HepG2 (cell line): ENCODE measurements around the gene SLC7A6OS. TPM values are rescaled to one million over a fixed set of nuclear protein-coding genes. Genes with fewer than 3 reads are reported as not detected.

Source experiments
- CBX2 ChIP-seq, 2 experiments: fragments of 200-600 bp in 1 of 2; sonication (generic); formaldehyde crosslinking in 1 of 2; IDR thresholded peaks; 2 replicates each; pipeline versions ENCODE4 v1.7.0 to v1.8.1; 2018 to 2022; ENCODE audit warnings: low read depth in 2 of 2, low read length in 1 of 2, mild to moderate bottlenecking in 1 of 2, missing genetic modification reagents in 1 of 2
- HIVEP1 ChIP-seq: sonication (generic); formaldehyde crosslinking; IDR thresholded peaks from 2 replicates; pipeline ENCODE4 v1.4.0; 2020; ENCODE audit warnings: mild to moderate bottlenecking, missing genetic modification reagents
- IRF2 ChIP-seq: IDR thresholded peaks from 2 replicates; pipeline ENCODE4 v1.6.1; 2018; ENCODE audit warnings: missing genetic modification reagents, missing compliant biosample characterization
- ISL2 ChIP-seq: sonication (generic); formaldehyde crosslinking; IDR thresholded peaks from 2 replicates; pipeline ENCODE4 v1.5.0; 2020; ENCODE audit warnings: missing genetic modification reagents
- KDM4B ChIP-seq: sonication (generic); formaldehyde crosslinking; IDR thresholded peaks from 2 replicates; pipeline ENCODE4 v1.4.0; 2020; ENCODE audit warnings: missing genetic modification reagents
- KLF9 ChIP-seq: IDR thresholded peaks from 2 replicates; pipeline ENCODE4 v1.6.1; 2016; ENCODE audit warnings: low read depth
- MED1 ChIP-seq: sonication (generic); formaldehyde crosslinking; IDR thresholded peaks from 2 replicates; pipeline ENCODE4 v1.4.0; 2020; ENCODE audit warnings: missing genetic modification reagents
- NRL ChIP-seq: sonication (generic); formaldehyde crosslinking; IDR thresholded peaks from 2 replicates; pipeline ENCODE4 v1.5.0; 2020; ENCODE audit warnings: missing genetic modification reagents, mild to moderate bottlenecking, moderate library complexity, borderline replicate concordance
- PCBP1 ChIP-seq: fragments of 200-400 bp; formaldehyde crosslinking; IDR thresholded peaks from 2 replicates; pipeline ENCODE4 v1.6.1; 2017; ENCODE audit warnings: mild to moderate bottlenecking, low read depth, low read length, borderline replicate concordance
- SIN3B ChIP-seq: fragments of 150-350 bp; IDR thresholded peaks from 2 replicates; pipeline ENCODE4 v1.6.1; 2014; ENCODE audit warnings: low read length
- TEAD3 ChIP-seq: optimal IDR thresholded peaks from 2 replicates; pipeline ENCODE3; 2016; ENCODE audit warnings: borderline replicate concordance
- ZFY ChIP-seq: sonication (generic); formaldehyde crosslinking; IDR thresholded peaks from 2 replicates; pipeline ENCODE4 v1.4.0; 2020; ENCODE audit warnings: missing genetic modification reagents
- ZNF33A ChIP-seq: sonication (generic); formaldehyde crosslinking; IDR thresholded peaks from 2 replicates; pipeline ENCODE4 v1.5.1; 2020; ENCODE audit warnings: missing genetic modification reagents, mild to moderate bottlenecking, moderate library complexity, borderline replicate concordance
- ZNF543 ChIP-seq: sonication (generic); formaldehyde crosslinking; IDR thresholded peaks from 2 replicates; pipeline ENCODE4 v1.4.0; 2020; ENCODE audit warnings: mild to moderate bottlenecking, missing genetic modification reagents
- ZNF605 ChIP-seq: sonication (generic); formaldehyde crosslinking; IDR thresholded peaks from 2 replicates; pipeline ENCODE4 v1.8.0; 2022; ENCODE audit warnings: mild to moderate bottlenecking, missing genetic modification reagents
- ZNF615 ChIP-seq: sonication (generic); formaldehyde crosslinking; IDR thresholded peaks from 2 replicates; pipeline ENCODE4 v1.5.0; 2020; ENCODE audit warnings: mild to moderate bottlenecking, missing genetic modification reagents, borderline replicate concordance
- ZNF841 ChIP-seq: sonication (generic); formaldehyde crosslinking; IDR thresholded peaks from 2 replicates; pipeline ENCODE4 v1.8.1; 2023; ENCODE audit warnings: missing genetic modification reagents, borderline replicate concordance
- ZSCAN9 ChIP-seq: IDR thresholded peaks from 2 replicates; pipeline ENCODE4 v1.6.1; 2016; ENCODE audit warnings: borderline replicate concordance
- polyA plus RNA-seq, 8 experiments: library from polyadenylated mRNA; depleted of rRNA in 3 of 8; stranded (reverse) in 7 of 8; unstranded in 1 of 8; fragments of >200 nt; fragmentation: Illumina TruSeq in 4 of 8; extraction: Trizol in 4 of 8; gene quantifications; 2 replicates each; pipeline versions ENCODE4 v1.2.1 to v1.2.3, GENCODE V29; 2011 to 2016; ENCODE audit warnings: low read depth in 4 of 8, missing spikeins in 1 of 8, mixed read lengths in 1 of 8; ENCODE audit not compliant: insufficient read depth in 1 of 8
- total RNA-seq, 5 experiments: library from RNA; depleted of rRNA; stranded (reverse); fragments of >200 nt; fragmentation: Illumina TruSeq; extraction: Trizol; gene quantifications; 2 replicates each; pipeline ENCODE4 v1.2.3, GENCODE V29; 2016; ENCODE audit warnings: low read depth in 1 of 5
- TF ChIP-seq, protein P1 (sequence below): sonication (generic); formaldehyde crosslinking; IDR thresholded peaks from 2 replicates; pipeline ENCODE4 v1.4.0; 2020; ENCODE audit warnings: missing genetic modification reagents
- TF ChIP-seq, protein P2 (sequence below): sonication (generic); formaldehyde crosslinking; IDR thresholded peaks from 2 replicates; pipeline ENCODE4 v1.5.1; 2020; ENCODE audit warnings: missing genetic modification reagents, mild to moderate bottlenecking, borderline replicate concordance
- TF ChIP-seq, protein P3 (sequence below): sonication (generic); formaldehyde crosslinking; IDR thresholded peaks from 2 replicates; pipeline ENCODE4 v1.5.0; 2020; ENCODE audit warnings: mild to moderate bottlenecking, low read depth, missing genetic modification reagents, borderline replicate concordance

The SLC7A6OS gene
- total and polyA plus RNA-seq, 2 of the 13 experiments (the other 11 are each of a cell fraction or from before 2014, with no cell fraction given): 11.2 to 21.5 TPM

DNA sequence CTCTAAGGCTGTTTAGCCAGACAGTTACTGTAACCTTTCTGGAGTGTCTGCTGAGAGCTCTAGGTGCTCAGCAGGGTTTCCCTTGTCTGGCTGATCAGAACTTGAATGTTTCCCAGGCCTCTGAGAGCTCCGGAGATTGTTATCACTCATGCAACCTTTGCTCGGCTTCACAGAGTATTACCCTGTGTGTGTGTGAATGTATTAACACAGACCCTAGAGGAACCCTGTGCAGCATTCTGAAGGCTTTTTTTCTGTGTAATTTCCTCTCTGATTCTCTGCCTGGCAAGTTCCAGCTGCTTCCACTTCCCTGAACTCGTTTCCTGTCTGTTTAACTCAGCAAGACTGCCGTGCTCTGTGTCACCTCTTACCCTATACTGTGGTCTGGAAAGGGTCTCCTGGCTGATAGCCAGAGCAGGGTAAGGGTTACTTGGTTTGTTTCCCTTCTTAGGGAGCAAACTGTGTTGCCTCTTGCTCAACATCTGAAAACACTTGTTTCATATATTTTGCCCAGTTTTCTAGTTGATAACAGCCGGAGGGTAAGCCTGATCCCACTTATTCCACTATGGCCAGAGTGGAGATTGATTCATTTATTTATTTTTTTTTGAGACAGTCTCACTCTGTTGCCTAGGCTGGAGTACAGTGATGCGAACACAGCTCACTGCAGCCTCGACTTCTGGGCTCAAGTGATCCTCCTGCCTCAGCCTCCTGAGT is 21.8 kb upstream of the SLC7A6OS start (continued):
- TF ChIP-seq PCBP1 (no peak), NRL (CRISPR knock-in tag) (no peak), MED1 (CRISPR knock-in tag) (peak; percentile 58), ZNF33A (CRISPR knock-in tag) (no peak), ZNF543 (CRISPR knock-in tag) (0 out of 2 replicates have a peak, but pooled peaks have one; percentile 20), ZNF615 (CRISPR knock-in tag) (0 out of 2 replicates have a peak, but pooled peaks have one; percentile 43), ZSCAN9 (CRISPR knock-in tag) (peak; percentile 41; the same call in 1 of the 2 replicates), SIN3B (no peak), ISL2 (peak; percentile 27; the same call in 1 of the 2 replicates), ZNF605 (0 out of 2 replicates have a peak, but pooled peaks have one; percentile 27), KLF9 (CRISPR knock-in tag) (0 out of 2 replicates have a peak, but pooled peaks have one; percentile 26), KDM4B (CRISPR knock-in tag) (0 out of 2 replicates have a peak, but pooled peaks have one; percentile 26), ZNF841 (CRISPR knock-in tag) (no peak), ZFY (CRISPR knock-in tag) (peak; percentile 52), CBX2 (IDR thresholded peaks at IDR 0.05; ENCODE audit: low read depth, low read length) (no peak), CBX2 (CRISPR knock-in tag; IDR thresholded peaks at IDR 0.05; ENCODE audit: low read depth) (0 out of 2 replicates have a peak, but pooled peaks have one; percentile 12), TEAD3 (CRISPR knock-in tag) (peak; percentile 64), IRF2 (CRISPR knock-in tag) (peak; percentile 67; the same call in 1 of the 2 replicates), HIVEP1 (CRISPR knock-in tag) (no peak)
- TF ChIP-seq, protein P1, sequence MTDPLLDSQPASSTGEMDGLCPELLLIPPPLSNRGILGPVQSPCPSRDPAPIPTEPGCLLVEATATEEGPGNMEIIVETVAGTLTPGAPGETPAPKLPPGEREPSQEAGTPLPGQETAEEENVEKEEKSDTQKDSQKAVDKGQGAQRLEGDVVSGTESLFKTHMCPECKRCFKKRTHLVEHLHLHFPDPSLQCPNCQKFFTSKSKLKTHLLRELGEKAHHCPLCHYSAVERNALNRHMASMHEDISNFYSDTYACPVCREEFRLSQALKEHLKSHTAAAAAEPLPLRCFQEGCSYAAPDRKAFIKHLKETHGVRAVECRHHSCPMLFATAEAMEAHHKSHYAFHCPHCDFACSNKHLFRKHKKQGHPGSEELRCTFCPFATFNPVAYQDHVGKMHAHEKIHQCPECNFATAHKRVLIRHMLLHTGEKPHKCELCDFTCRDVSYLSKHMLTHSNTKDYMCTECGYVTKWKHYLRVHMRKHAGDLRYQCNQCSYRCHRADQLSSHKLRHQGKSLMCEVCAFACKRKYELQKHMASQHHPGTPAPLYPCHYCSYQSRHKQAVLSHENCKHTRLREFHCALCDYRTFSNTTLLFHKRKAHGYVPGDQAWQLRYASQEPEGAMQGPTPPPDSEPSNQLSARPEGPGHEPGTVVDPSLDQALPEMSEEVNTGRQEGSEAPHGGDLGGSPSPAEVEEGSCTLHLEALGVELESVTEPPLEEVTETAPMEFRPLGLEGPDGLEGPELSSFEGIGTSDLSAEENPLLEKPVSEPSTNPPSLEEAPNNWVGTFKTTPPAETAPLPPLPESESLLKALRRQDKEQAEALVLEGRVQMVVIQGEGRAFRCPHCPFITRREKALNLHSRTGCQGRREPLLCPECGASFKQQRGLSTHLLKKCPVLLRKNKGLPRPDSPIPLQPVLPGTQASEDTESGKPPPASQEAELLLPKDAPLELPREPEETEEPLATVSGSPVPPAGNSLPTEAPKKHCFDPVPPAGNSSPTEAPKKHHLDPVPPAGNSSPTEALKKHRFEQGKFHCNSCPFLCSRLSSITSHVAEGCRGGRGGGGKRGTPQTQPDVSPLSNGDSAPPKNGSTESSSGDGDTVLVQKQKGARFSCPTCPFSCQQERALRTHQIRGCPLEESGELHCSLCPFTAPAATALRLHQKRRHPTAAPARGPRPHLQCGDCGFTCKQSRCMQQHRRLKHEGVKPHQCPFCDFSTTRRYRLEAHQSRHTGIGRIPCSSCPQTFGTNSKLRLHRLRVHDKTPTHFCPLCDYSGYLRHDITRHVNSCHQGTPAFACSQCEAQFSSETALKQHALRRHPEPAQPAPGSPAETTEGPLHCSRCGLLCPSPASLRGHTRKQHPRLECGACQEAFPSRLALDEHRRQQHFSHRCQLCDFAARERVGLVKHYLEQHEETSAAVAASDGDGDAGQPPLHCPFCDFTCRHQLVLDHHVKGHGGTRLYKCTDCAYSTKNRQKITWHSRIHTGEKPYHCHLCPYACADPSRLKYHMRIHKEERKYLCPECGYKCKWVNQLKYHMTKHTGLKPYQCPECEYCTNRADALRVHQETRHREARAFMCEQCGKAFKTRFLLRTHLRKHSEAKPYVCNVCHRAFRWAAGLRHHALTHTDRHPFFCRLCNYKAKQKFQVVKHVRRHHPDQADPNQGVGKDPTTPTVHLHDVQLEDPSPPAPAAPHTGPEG (CRISPR knock-in tag): peak; percentile 64; the same call in 1 of the 2 replicates
- TF ChIP-seq, protein P2, sequence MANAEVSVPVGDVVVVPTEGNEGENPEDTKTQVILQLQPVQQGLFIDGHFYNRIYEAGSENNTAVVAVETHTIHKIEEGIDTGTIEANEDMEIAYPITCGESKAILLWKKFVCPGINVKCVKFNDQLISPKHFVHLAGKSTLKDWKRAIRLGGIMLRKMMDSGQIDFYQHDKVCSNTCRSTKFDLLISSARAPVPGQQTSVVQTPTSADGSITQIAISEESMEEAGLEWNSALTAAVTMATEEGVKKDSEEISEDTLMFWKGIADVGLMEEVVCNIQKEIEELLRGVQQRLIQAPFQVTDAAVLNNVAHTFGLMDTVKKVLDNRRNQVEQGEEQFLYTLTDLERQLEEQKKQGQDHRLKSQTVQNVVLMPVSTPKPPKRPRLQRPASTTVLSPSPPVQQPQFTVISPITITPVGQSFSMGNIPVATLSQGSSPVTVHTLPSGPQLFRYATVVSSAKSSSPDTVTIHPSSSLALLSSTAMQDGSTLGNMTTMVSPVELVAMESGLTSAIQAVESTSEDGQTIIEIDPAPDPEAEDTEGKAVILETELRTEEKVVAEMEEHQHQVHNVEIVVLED (CRISPR knock-in tag): peak; percentile 11; the same call in 1 of the 2 replicates
- TF ChIP-seq, protein P3, sequence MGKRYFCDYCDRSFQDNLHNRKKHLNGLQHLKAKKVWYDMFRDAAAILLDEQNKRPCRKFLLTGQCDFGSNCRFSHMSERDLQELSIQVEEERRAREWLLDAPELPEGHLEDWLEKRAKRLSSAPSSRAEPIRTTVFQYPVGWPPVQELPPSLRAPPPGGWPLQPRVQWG (CRISPR knock-in tag): no peak
